Body of pancreas (tissue), 4 donors: ENCODE measurements around the gene ROPN1.

ENCODE experiments used
- CTCF ChIP-seq, 7 experiments: fragments of 450-650 bp in 4 of 7; fragments of 200-600 bp in 3 of 7; sonication (generic) in 3 of 7; IDR thresholded peaks; one replicate each; pipeline ENCODE4 v1.5.1; 2016 to 2019; ENCODE audit warnings: antibody characterized with exemption in 7 of 7
- POLR2A ChIP-seq, 3 donors: fragments of 450-650 bp; IDR thresholded peaks; one replicate each; pipeline ENCODE4 v1.6.1; 2016; ENCODE audit warnings: antibody characterized with exemption in 3 of 3, mild to moderate bottlenecking in 2 of 3

GRCh38 chr3:123929325-123929724 lies 62.6 kb downstream of the ROPN1 start:
- no peak for TF ChIP-seq CTCF (IDR thresholded peaks at IDR 0.05)
- TF ChIP-seq POLR2A (IDR thresholded peaks at IDR 0.05): no peak
